COLO668 (cell line): ENCODE data around the gene MYL7.

Experiments
- DNase-seq: peaks from one replicate; lab custom pipeline; 2025; ENCODE audit not compliant: unreplicated experiment; lab: John Stamatoyannopoulos, UW

The MYL7 gene

GRCh38 chr7:44101966-44102845 lies 38.9 kb downstream of the MYL7 start:
- no peak for DNase-seq

GRCh38 chr7:44101303-44101965 lies 39.7 kb downstream of the MYL7 start:
- no peak for DNase-seq

GRCh38 chr7:44100458-44101302 lies 40.5 kb downstream of the MYL7 start:
- DNase-seq, result no peak

- no peak for DNase-seq
Measured at GRCh38 chr7:44099669-44100068, 41.5 kb downstream of the MYL7 start.

- no peak for DNase-seq
Measured at GRCh38 chr7:44098092-44099068, 42.8 kb downstream of the MYL7 start.

- DNase-seq, result no peak
Measured at GRCh38 chr7:44097064-44097932, 43.8 kb downstream of the MYL7 start.

- DNase-seq, result no peak
Measured at GRCh38 chr7:44096326-44096881, 44.7 kb downstream of the MYL7 start.

GRCh38 chr7:44095781-44096180 lies 45.4 kb downstream of the MYL7 start:
- no peak for DNase-seq

- DNase-seq, result no peak
Measured at GRCh38 chr7:44094883-44095592, 46.1 kb downstream of the MYL7 start.

- no peak for DNase-seq
Measured at GRCh38 chr7:44094365-44094764, 46.8 kb downstream of the MYL7 start.

GRCh38 chr7:44093102-44093641 lies 48.0 kb downstream of the MYL7 start:
- DNase-seq, result no peak
